GM12873 (cell line): ENCODE results near the gene GRB10.
A peak's percentile ranks its signal among the peaks of the same experiment; 100 is the strongest.

Experiments used
- CTCF ChIP-seq: IDR thresholded peaks from 2 replicates; pipeline ENCODE4 v1.5.1; 2012; ENCODE audit warnings: low read depth, mild to moderate bottlenecking, moderate library complexity, low read length, control low read depth; ENCODE audit not compliant: insufficient read depth; ENCODE audit errors: missing control alignments

The GRB10 gene

GRCh38 chr7:50595491-50596102 lies 187.1 kb downstream of the GRB10 start:
- peak; percentile 63 for TF ChIP-seq CTCF

- TF ChIP-seq CTCF: no peak
Observed at GRCh38 chr7:50594734-50595485, 187.8 kb downstream of the GRB10 start.

GRCh38 chr7:50594136-50594535 lies 188.6 kb downstream of the GRB10 start:
- no peak for TF ChIP-seq CTCF

- no peak for TF ChIP-seq CTCF
Observed at GRCh38 chr7:50592940-50593339, 189.8 kb downstream of the GRB10 start.

- TF ChIP-seq CTCF: no peak
Observed at GRCh38 chr7:50591480-50592438, 190.9 kb downstream of the GRB10 start.

GRCh38 chr7:50591098-50591479 lies 191.6 kb downstream of the GRB10 start:
- TF ChIP-seq CTCF: no peak

- no peak for TF ChIP-seq CTCF
Observed at GRCh38 chr7:50590535-50590934, 192.2 kb downstream of the GRB10 start.
